Suprapubic skin (tissue), 4 donors: ENCODE measurements around the gene SLC4A9. TPM values are rescaled to one million over a fixed set of nuclear protein-coding genes. Genes with fewer than 3 reads are reported as not detected.

Experiments used
- DNase-seq, 2 donors: peaks; one replicate each; pipeline ENCODE4 v3.0.0-alpha.2; 2019; ENCODE audit warnings: low spot score in 2 of 2
- H3K27ac ChIP-seq: fragments of 200-600 bp; sonication (generic); one replicate; pipeline ENCODE4 v1.5.1; 2019
- H3K27me3 ChIP-seq: fragments of 200-600 bp; sonication (generic); one replicate; pipeline ENCODE4 v1.5.1; 2019
- H3K36me3 ChIP-seq: fragments of 200-600 bp; sonication (generic); one replicate; pipeline ENCODE4 v1.5.1; 2019
- H3K4me1 ChIP-seq: fragments of 200-600 bp; sonication (generic); one replicate; pipeline ENCODE4 v1.5.1; 2019
- H3K4me3 ChIP-seq: fragments of 200-600 bp; sonication (generic); one replicate; pipeline ENCODE4 v1.5.1; 2019; ENCODE audit warnings: mild to moderate bottlenecking
- H3K9me3 ChIP-seq: fragments of 200-600 bp; sonication (generic); one replicate; pipeline ENCODE4 v1.5.1; 2019
- CTCF ChIP-seq, 2 donors: fragments of 200-600 bp in 1 of 2; fragments of 450-650 bp in 1 of 2; sonication (generic) in 1 of 2; IDR thresholded peaks; one replicate each; pipeline ENCODE4 v1.5.1; 2016 to 2019; ENCODE audit warnings: antibody characterized with exemption in 2 of 2, mild to moderate bottlenecking in 1 of 2, moderate library complexity in 1 of 2
- EP300 ChIP-seq: sonication (generic); formaldehyde crosslinking; IDR thresholded peaks from one replicate; pipeline ENCODE4 v1.6.1; 2017; ENCODE audit warnings: antibody characterized with exemption
- POLR2A ChIP-seq, 2 donors: fragments of 450-650 bp; IDR thresholded peaks; one replicate each; pipeline ENCODE4 v1.6.1; 2017; ENCODE audit warnings: antibody characterized with exemption in 2 of 2, mild to moderate bottlenecking in 2 of 2, moderate library complexity in 2 of 2
- POLR2AphosphoS5 ChIP-seq, 3 donors: sonication (generic); formaldehyde crosslinking; IDR thresholded peaks; one replicate each; pipeline ENCODE4 v1.6.1; 2017; ENCODE audit warnings: antibody characterized with exemption in 3 of 3
- WGBS: methylation state at CpG from one replicate; pipeline ENCODE4 v1.1.5; 2018; 5-methylcytosine and 5-hydroxymethylcytosine counted together
- total RNA-seq, 4 donors: library from RNA; depleted of rRNA; stranded (reverse); fragments of >200 nt; gene quantifications; one replicate each; pipeline ENCODE4 v1.1.0, GENCODE V29; 2016

Gene SLC4A9
- total RNA-seq, 4 donors from 2014 or later = 0.56 TPM; not detected in 3

GRCh38 chr5:140398379-140398811 lies 38.4 kb downstream of the SLC4A9 start:
- Histone ChIP-seq H3K36me3 (no peaks in the 10 kb centered on the region), H3K4me3 (no peak overlapping the region), H3K27me3 (no peaks in the 10 kb centered on the region), H3K9me3 (no peaks in the 10 kb centered on the region), H3K27ac (peak overlapping the region; percentile 99), H3K4me1 (peaks cover 33% of the 10 kb centered on the region)
- TF ChIP-seq POLR2A (IDR thresholded peaks at IDR 0.05) = no peak
- no peak for TF ChIP-seq CTCF (IDR thresholded peaks at IDR 0.05)
- no peak for TF ChIP-seq EP300
- TF ChIP-seq POLR2AphosphoS5 (IDR thresholded peaks at IDR 0.05) = no peak
- DNase-seq = no peak

- peak overlapping the region; percentile 99 for H3K27ac ChIP-seq
- 42% methylated on average over 25 of the region's 25 CpGs for WGBS
- no peaks in the 10 kb centered on the region for H3K36me3 ChIP-seq
- H3K4me1 ChIP-seq = peaks cover 50% of the 10 kb centered on the region
- peak overlapping the region; percentile 99 for H3K4me3 ChIP-seq
- TF ChIP-seq POLR2AphosphoS5 (IDR thresholded peaks at IDR 0.05) = peak in 1 of 3 donors; percentile 7
- TF ChIP-seq POLR2A (IDR thresholded peaks at IDR 0.05) = no peak
- no peaks in the 10 kb centered on the region for H3K9me3 ChIP-seq
- no peak for DNase-seq
- no peaks in the 10 kb centered on the region for H3K27me3 ChIP-seq
These were observed 40.2 kb downstream of the SLC4A9 start for GRCh38 chr5:140399979-140400729.

GRCh38 chr5:140400730-140401361 lies 40.9 kb downstream of the SLC4A9 start:
- Histone ChIP-seq H3K9me3 (no peaks in the 10 kb centered on the region), H3K4me3 (peak overlapping the region; percentile 99), H3K4me1 (peaks cover 53% of the 10 kb centered on the region), H3K27ac (peak overlapping the region; percentile 99), H3K36me3 (no peaks in the 10 kb centered on the region), H3K27me3 (no peaks in the 10 kb centered on the region)
- 1% methylated on average over 53 of the region's 54 CpGs for WGBS
- peak; percentile 89 to 92 for DNase-seq
- TF ChIP-seq EP300 = no peak
- peak in 2 of 3 donors; percentile 5 to 59 for TF ChIP-seq POLR2AphosphoS5 (IDR thresholded peaks at IDR 0.05)

GRCh38 chr5:140401362-140402257 lies 41.6 kb downstream of the SLC4A9 start, which contains the start of gene ANKHD1:
TSS of gene ANKHD1 (plus strand) at chr5:140401833. CDS start at chr5:140401968, 135 bp downstream.
- TF ChIP-seq CTCF (IDR thresholded peaks at IDR 0.05) = no peak
- peak; percentile 51 to 96 (median 77) for TF ChIP-seq POLR2AphosphoS5 (IDR thresholded peaks at IDR 0.05)
- TF ChIP-seq POLR2A (IDR thresholded peaks at IDR 0.05) = peak; percentile 28 to 94
- TF ChIP-seq EP300 = no peak
- DNase-seq = peak; percentile 99
- H3K4me3 ChIP-seq = peak within 1 kb of the TSS; percentile 99
- H3K9me3 ChIP-seq = no peaks in the 10 kb centered on the region
- H3K4me1 ChIP-seq = peaks cover 53% of the 10 kb centered on the region
- no peaks in the 10 kb centered on the region for H3K27me3 ChIP-seq
- under 1% methylated on average over 43 of the region's 83 CpGs for WGBS
- H3K27ac ChIP-seq = peak within 1 kb of the TSS; percentile 99
- no peaks in the 10 kb centered on the region for H3K36me3 ChIP-seq

- Histone ChIP-seq H3K27ac (peak overlapping the region; percentile 99), H3K36me3 (no peaks in the 10 kb centered on the region), H3K9me3 (no peaks in the 10 kb centered on the region), H3K4me1 (peaks cover 56% of the 10 kb centered on the region), H3K27me3 (no peaks in the 10 kb centered on the region), H3K4me3 (peak overlapping the region; percentile 99)
- WGBS = 8% methylated on average over 13 of the region's 36 CpGs
- TF ChIP-seq EP300 = no peak
- TF ChIP-seq POLR2AphosphoS5 (IDR thresholded peaks at IDR 0.05) = no peak
- no peak for TF ChIP-seq POLR2A (IDR thresholded peaks at IDR 0.05)
- no peak for TF ChIP-seq CTCF (IDR thresholded peaks at IDR 0.05)
- no peak for DNase-seq
These were observed 42.5 kb downstream of the SLC4A9 start for GRCh38 chr5:140402258-140403074.
